Vagina (tissue), 2 donors: ENCODE measurements around the gene SOCS3. TPM values are rescaled to one million over a fixed set of nuclear protein-coding genes. Genes with fewer than 3 reads are reported as not detected.

Experiments
- DNase-seq, 2 donors: peaks; one replicate each; pipeline ENCODE4 v3.0.0-alpha.2; 2017; ENCODE audit errors: extremely low spot score in 2 of 2
- H3K27ac ChIP-seq: fragments of 200-600 bp; sonication (generic); one replicate; pipeline ENCODE4 v1.5.1; 2019
- H3K27me3 ChIP-seq: fragments of 200-600 bp; sonication (generic); one replicate; pipeline ENCODE4 v1.5.1; 2019
- H3K36me3 ChIP-seq, 2 donors: fragments of 200-600 bp; sonication (generic); one replicate each; pipeline ENCODE4 v1.5.1; 2017 to 2019
- H3K4me1 ChIP-seq: fragments of 200-600 bp; sonication (generic); one replicate; pipeline ENCODE4 v1.5.1; 2019
- H3K4me3 ChIP-seq, 2 donors: fragments of 200-600 bp; sonication (generic); 1 replicate in 1 of 2; 2 replicates in 1 of 2; pipeline ENCODE4 v1.5.1; 2016 to 2019
- H3K9me3 ChIP-seq: fragments of 200-600 bp; sonication (generic); one replicate; pipeline ENCODE4 v1.5.1; 2019
- POLR2A ChIP-seq, 2 donors: fragments of 450-650 bp; IDR thresholded peaks; one replicate each; pipeline ENCODE4 v1.6.1; 2017; ENCODE audit warnings: antibody characterized with exemption in 2 of 2, mild to moderate bottlenecking in 2 of 2, moderate library complexity in 2 of 2
- POLR2AphosphoS5 ChIP-seq, 2 donors: sonication (generic); formaldehyde crosslinking; IDR thresholded peaks; one replicate each; pipeline ENCODE4 v1.9.0; 2017; ENCODE audit warnings: antibody characterized with exemption in 2 of 2, mild to moderate bottlenecking in 2 of 2, low read depth in 1 of 2; ENCODE audit not compliant: insufficient read depth in 1 of 2
- intact Hi-C: fragments of 100-400 bp; cut with DNase I; formaldehyde crosslinking; loops from one replicate; pipeline ENCODE4 v1.15.1; 2023
- total RNA-seq: library from RNA; depleted of rRNA; stranded (reverse); fragments of >200 nt; gene quantifications from one replicate; pipeline ENCODE4 v1.2.3, GENCODE V29; 2016
- TF ChIP-seq, protein P1 (sequence below), 3 experiments: fragments of 450-650 bp in 2 of 3; fragments of 200-600 bp in 1 of 3; sonication (generic) in 1 of 3; IDR thresholded peaks; one replicate each; pipeline ENCODE4 v1.5.1; 2017 to 2019; ENCODE audit warnings: antibody characterized with exemption in 3 of 3, mild to moderate bottlenecking in 2 of 3, moderate library complexity in 2 of 3

The SOCS3 gene
- total RNA-seq, 1 donor from 2014 or later: 173 TPM

DNA sequence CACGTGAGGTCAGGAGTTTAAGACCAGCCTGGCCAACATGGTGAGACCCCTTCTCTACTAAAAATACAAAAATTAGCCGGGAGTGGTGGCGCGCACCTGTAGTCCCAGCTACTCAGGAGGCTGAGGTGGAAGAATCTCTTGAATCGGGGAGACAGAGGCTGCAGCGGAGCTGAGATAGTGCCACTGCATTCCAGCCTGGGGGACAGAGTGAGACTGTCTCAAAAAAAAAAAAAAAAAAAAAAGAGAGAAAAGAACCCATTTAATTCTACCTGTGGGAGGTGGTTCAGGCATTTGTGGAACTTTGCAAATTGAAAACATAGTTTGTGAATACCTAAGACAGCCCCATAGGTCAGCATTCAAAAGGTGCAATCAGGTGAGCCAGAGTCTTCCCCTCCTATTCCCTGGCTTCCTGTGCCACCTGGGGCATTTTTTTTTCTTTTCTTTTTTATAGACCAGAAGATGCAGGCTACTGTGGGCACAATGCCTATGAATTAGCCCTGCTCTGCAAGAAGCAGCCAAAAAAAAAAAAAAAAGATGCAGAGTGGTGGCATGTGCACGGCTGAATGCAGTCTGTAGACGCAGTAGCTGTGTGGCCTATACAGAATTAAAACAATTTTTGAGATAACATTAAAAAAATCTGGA is 9.1 kb upstream of the SOCS3 start:
- TF ChIP-seq, protein P1, sequence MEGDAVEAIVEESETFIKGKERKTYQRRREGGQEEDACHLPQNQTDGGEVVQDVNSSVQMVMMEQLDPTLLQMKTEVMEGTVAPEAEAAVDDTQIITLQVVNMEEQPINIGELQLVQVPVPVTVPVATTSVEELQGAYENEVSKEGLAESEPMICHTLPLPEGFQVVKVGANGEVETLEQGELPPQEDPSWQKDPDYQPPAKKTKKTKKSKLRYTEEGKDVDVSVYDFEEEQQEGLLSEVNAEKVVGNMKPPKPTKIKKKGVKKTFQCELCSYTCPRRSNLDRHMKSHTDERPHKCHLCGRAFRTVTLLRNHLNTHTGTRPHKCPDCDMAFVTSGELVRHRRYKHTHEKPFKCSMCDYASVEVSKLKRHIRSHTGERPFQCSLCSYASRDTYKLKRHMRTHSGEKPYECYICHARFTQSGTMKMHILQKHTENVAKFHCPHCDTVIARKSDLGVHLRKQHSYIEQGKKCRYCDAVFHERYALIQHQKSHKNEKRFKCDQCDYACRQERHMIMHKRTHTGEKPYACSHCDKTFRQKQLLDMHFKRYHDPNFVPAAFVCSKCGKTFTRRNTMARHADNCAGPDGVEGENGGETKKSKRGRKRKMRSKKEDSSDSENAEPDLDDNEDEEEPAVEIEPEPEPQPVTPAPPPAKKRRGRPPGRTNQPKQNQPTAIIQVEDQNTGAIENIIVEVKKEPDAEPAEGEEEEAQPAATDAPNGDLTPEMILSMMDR (IDR thresholded peaks at IDR 0.05): no peak
- TF ChIP-seq POLR2AphosphoS5 (IDR thresholded peaks at IDR 0.05; ENCODE audit: insufficient read depth in 1 of 2, low read depth in 1 of 2) (no peak), POLR2A (IDR thresholded peaks at IDR 0.05) (no peak)
- Histone ChIP-seq H3K36me3 (no peaks in the 10 kb centered on the region), H3K27ac (no peak overlapping the region), H3K4me1 (peaks cover 22% of the 10 kb centered on the region), H3K27me3 (no peaks in the 10 kb centered on the region), H3K4me3 (no peak overlapping the region), H3K9me3 (no peaks in the 10 kb centered on the region)
- DNase-seq: no peak
- intact Hi-C loops: no loop called here

DNA sequence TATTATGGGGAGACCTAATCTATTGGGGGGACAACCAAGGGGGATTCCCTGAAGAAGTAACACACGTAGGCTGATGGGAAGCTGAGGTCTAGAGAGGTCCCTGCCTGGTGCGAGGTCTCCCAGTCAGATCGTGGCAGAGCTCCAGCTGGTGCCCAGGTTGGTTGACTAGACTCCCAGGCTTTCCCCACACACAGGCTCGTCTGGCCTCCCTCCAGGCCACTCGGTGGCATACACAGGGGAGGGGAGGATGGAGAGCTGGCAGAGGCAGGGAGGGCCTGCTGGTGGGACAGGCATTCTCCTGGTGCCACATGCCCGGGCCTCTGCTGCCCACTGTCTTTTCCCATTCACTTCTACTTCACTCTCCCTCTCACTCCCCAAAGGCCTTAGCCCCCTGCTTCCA is 8.5 kb upstream of the SOCS3 start:
- Histone ChIP-seq H3K4me1 (peaks cover 22% of the 10 kb centered on the region), H3K27ac (no peak overlapping the region), H3K9me3 (no peaks in the 10 kb centered on the region), H3K36me3 (no peaks in the 10 kb centered on the region), H3K4me3 (no peak overlapping the region), H3K27me3 (no peaks in the 10 kb centered on the region)
- TF ChIP-seq POLR2AphosphoS5 (IDR thresholded peaks at IDR 0.05; ENCODE audit: insufficient read depth in 1 of 2, low read depth in 1 of 2) (no peak), POLR2A (IDR thresholded peaks at IDR 0.05) (no peak)
- TF ChIP-seq, protein P1 (IDR thresholded peaks at IDR 0.05): no peak
- DNase-seq: no peak
- intact Hi-C loops: no loop called here

DNA sequence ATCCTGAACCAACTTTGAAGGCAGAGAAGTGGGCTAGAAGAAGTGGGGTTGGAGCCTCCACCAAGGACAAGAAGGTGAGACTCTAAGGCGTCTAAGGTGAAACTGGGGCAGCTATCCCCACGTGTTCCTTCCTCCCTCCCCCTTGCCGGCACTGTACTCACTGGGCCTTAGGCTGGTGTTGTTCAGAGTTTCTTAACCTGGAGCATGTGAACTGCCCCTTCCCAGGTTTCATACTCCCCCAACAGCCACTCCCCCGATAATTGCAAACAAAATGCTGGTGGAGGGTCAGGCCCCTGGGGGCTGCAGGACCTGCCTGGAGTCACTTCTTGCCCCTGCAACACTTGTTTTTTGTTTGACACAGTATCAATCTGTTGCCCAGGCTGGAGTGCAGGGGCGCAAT is 7.3 kb upstream of the SOCS3 start:
- Histone ChIP-seq H3K4me3 (no peak overlapping the region), H3K4me1 (peaks cover 22% of the 10 kb centered on the region), H3K27me3 (no peaks in the 10 kb centered on the region), H3K9me3 (no peaks in the 10 kb centered on the region), H3K27ac (peak overlapping the region; percentile 83), H3K36me3 (no peaks in the 10 kb centered on the region)
- intact Hi-C loops: no loop called here
- TF ChIP-seq, protein P1 (IDR thresholded peaks at IDR 0.05): no peak
- no peak for TF ChIP-seq POLR2A (IDR thresholded peaks at IDR 0.05)
- no peak for TF ChIP-seq POLR2AphosphoS5 (IDR thresholded peaks at IDR 0.05; ENCODE audit: insufficient read depth in 1 of 2, low read depth in 1 of 2)
- no peak for DNase-seq

DNA sequence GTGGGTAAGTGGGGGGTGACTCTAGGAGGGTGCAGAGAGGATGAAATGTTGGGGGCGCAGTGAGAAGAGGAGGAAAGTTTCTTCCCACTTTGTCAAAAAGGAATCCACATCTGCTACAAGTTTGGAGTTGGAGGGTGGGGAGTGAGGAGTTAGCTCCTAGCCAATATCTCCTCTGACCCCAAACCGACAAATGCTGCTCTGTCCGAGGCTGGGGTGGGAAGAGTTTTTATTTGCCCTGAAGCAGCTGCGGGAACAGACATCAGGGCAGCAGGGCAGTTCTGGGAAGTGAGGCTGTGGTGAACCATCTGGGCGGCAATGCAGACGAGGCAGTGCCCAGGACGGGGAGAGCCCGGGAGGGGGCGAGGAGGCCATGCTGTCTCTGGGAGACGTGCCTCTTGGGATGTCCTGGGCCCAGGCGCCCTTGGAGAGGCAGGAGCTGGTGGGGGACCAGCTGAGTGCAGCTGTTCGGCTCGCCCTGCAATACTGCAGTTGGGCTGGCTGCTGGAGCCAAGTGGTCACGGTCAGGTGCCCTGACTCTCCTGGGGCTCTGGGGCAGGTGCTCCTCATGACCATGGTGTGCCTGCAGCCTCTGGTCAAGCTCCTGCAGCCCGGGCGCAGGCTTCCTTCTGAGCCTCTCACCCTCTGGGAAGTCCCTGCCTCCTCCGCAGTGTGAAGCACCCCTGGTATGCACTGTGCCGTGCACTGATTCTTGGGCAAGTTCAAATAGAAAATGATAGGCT is 6.4 kb upstream of the SOCS3 start:
- Histone ChIP-seq H3K36me3 (no peaks in the 10 kb centered on the region), H3K27me3 (no peaks in the 10 kb centered on the region), H3K4me3 (no peak overlapping the region), H3K9me3 (no peaks in the 10 kb centered on the region), H3K4me1 (peaks cover 22% of the 10 kb centered on the region), H3K27ac (peak overlapping the region; percentile 83)
- intact Hi-C loops: no loop called here
- no peak for DNase-seq
- TF ChIP-seq POLR2A (IDR thresholded peaks at IDR 0.05) (no peak), POLR2AphosphoS5 (IDR thresholded peaks at IDR 0.05; ENCODE audit: insufficient read depth in 1 of 2, low read depth in 1 of 2) (no peak)
- TF ChIP-seq, protein P1 (IDR thresholded peaks at IDR 0.05): no peak

DNA sequence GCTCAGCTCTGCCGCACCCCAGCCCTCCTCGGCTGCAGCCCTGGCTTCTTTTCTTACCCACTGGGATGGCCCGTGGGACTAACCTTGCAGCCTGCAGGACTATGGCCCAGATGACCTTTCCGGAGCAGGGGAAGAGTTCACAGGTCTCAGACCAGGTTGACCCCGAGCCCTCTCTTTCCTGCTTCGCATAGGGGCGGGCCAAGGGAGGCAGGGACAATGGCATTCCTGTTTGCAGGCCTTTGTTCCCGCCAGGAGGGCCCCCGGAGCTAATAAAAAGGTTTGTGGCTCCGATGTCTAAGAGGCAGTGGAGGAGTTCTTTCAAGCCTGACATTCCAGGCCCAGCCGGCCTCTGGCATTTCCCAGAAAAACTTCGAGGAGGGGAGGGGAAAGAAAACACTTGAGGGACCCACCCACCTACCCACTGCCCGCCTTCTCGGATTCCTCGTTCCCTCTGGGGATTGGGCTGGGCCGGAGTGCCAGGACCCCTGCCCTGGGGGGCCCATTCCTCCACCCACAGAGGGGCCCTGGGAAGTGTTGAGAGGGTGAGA is 5.8 kb upstream of the SOCS3 start:
- H3K27me3 ChIP-seq: no peaks in the 10 kb centered on the region
- H3K9me3 ChIP-seq: no peaks in the 10 kb centered on the region
- no peak for DNase-seq
- H3K36me3 ChIP-seq: no peaks in the 10 kb centered on the region
- peaks cover 22% of the 10 kb centered on the region for H3K4me1 ChIP-seq
- H3K4me3 ChIP-seq: no peak overlapping the region
- peak overlapping the region; percentile 83 for H3K27ac ChIP-seq
- intact Hi-C loops: no loop called here
- TF ChIP-seq POLR2AphosphoS5 (IDR thresholded peaks at IDR 0.05; ENCODE audit: insufficient read depth in 1 of 2, low read depth in 1 of 2): peak; percentile 18 to 37
- TF ChIP-seq, protein P1 (IDR thresholded peaks at IDR 0.05): no peak
- TF ChIP-seq POLR2A (IDR thresholded peaks at IDR 0.05): no peak
